Nucleus accumbens (tissue), 56 donors: ENCODE results near the gene C14orf180.

Source experiments
- DNase-seq, 56 donors: peaks; one replicate each; lab custom pipeline; 2025; lab: John Stamatoyannopoulos, UW

Gene C14orf180

GRCh38 chr14:104559804-104560585 is 19.6 kb upstream of the C14orf180 start:
- no peak for DNase-seq

DNA sequence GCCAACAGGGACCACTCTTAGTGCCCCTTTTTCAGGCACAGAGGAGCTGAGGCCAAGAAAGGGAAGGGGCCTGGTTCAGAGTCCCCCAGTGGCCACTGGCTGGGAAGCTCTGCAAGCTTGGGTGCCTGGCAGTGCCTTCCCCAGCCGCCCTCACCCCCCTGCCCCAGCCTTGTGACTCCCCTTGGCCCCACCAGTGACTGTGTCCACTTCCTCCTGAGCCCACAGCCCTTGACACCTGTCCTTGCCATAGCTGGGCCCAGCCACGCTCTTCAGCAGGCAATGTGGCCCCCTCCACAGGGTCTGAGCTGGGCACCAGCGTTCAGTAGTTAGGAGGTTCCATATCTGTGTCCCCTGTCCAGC is 19.0 kb upstream of the C14orf180 start:
- no peak for DNase-seq

GRCh38 chr14:104561124-104561557 is 18.4 kb upstream of the C14orf180 start:
- DNase-seq: no peak

DNA sequence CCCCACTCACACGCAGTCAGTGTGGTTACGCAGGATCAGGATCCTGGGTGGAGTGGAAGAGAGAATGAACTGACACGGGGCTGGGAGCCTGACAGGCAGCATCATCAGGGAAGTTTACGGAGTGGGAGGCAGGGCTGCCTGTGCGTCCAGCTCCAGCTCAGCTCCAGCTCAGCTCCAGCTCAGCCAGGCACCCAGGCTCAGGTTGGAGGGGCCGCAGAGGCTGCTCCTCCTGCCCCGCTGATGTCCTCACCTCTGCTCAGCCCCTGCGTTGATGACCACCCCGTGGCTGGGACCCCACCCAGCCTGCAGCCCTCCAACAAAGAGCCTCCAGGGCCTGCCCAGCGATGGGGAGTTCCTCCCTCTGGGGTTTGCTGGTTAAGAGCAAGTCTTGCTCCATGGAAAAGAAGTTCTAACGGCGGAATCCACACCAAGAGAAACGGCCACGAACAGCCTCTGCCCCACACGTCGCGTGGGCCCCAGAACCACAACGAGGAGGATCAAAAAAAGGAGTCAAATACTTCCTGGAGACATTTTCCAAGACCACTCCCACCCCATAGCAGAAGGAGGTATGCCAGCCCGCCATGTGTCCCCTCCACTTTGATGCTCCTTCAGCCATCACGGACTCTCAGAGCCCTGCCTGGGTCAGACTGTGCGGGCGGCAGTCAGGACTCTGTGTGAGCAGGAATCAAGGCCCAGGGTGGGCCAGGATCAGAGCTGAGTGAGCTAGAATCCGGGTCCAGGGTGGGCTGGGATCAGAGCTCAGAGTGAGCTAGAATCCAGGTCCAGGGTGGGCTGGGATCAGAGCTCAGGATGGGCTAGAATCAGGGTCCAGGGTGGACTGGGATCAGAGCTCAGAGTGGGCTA is 17.7 kb upstream of the C14orf180 start:
- DNase-seq: no peak

DNA sequence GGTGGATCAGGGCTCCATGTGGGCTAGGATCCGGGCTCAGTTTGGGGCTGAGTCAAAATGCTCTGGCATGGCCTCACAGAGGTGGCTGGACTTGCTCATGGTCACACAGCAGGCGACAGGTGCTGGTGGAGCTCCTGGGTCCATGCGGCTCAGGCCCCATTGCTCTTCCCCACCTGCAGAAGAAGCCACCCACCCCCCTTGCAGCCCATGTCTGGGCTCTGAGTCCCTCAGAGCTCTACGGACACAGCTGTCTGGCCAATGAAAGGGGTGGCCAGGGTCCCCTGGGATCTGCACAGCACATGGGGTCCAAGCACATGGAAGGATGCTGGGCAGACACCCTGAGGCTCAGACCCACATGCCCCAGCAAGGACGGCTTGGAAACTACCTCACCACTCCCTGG is 17.0 kb upstream of the C14orf180 start:
- no peak for DNase-seq

DNA sequence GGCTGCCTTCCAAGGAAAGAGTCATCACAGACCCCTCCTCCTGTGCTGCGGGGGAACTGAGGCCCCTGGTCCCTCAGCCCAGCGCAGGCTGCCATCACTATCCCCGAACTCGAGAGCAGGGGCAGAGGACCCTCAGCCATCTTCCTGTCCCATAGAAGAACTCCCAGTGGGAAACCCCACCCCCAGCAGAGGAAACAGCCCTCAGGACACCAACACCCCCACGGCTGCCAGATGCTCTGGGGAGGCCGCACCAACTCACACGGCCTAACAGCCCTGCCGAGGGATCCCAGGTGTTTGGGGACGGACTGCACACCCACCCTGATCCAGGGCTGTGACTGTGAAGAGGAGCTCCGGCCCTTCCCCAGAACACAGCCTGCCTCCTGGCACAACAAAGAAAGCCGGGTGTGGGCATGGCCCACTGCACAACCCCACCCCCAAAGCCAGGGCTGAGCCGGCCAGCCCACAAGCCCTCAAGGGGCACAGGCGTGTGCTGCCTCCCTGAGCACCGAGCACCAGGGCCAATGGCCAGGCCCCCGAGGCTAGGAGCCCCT is 16.3 kb upstream of the C14orf180 start:
- no peak for DNase-seq

GRCh38 chr14:104563742-104564615 is 15.6 kb upstream of the C14orf180 start:
- peak in 48 of 56 donors; percentile 7 to 81 (median 44) for DNase-seq

GRCh38 chr14:104564744-104565679 is 14.6 kb upstream of the C14orf180 start:
- DNase-seq: no peak

DNA sequence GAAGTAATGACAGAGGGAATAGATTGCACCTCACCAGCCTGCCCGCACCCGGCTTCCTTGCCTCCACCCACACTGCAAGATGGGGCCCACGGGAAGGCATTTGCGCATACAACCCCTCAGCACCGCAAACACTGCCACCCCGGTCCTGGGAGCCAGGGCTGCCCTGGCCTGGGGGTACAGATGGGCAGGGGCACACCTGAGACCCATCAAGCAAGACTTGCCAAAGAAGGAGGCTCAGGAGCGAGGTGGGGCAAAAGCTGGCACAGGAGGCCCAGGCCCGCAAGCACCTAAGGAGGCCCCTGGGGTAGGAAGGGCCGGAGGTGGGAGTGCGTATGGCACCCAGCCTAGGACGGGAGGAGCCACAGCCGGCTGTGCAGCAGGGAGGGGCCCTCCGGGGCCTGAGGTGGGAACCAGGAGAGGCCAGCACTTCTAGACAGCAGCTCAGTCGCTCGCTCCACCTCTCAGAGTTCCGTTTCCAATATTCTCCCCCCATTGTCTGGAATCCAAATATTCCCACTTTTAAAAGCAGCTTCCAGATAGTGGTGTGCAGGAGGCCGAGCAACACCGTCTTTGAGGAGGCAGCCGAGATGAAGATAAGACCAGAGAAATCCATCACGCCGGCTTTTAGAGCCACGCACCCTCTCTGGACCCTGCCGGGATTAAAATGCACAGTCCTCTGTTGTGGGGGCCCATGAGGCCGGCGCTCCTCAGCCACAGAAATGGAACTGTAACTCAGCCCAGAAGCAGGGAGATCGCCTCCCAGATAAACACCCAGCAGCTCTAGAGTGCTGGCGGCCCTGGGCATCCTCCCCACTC is 12.2 kb upstream of the C14orf180 start:
- DNase-seq: no peak

- no peak for DNase-seq
Observed at GRCh38 chr14:104567957-104568225, 11.7 kb upstream of the C14orf180 start.

DNA sequence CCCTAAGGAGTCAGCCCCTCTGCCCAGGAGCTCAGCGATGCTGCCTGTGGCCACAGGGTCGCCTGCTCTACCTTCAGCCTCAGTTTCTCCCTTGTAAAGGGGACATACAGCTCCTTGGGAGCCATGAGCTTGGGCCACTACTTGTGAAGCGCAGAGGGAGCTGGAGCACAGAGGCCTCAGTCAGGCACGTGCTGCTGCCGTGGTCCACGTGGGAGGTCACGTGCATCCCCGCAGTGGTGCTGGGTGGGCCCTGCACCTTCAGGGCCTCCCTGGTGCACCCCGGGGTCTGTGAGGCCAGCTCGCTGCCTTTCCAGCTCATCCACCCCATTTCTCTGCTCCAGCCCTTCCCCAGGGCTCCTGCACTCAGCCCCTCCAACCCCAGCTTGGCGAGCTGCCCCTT is 10.9 kb upstream of the C14orf180 start:
- DNase-seq: no peak

GRCh38 chr14:104569435-104569834 is 10.1 kb upstream of the C14orf180 start:
- DNase-seq: no peak

- no peak for DNase-seq
Observed at GRCh38 chr14:104571246-104571645, 8.3 kb upstream of the C14orf180 start.

GRCh38 chr14:104572024-104572626 is 7.4 kb upstream of the C14orf180 start:
- no peak for DNase-seq

DNA sequence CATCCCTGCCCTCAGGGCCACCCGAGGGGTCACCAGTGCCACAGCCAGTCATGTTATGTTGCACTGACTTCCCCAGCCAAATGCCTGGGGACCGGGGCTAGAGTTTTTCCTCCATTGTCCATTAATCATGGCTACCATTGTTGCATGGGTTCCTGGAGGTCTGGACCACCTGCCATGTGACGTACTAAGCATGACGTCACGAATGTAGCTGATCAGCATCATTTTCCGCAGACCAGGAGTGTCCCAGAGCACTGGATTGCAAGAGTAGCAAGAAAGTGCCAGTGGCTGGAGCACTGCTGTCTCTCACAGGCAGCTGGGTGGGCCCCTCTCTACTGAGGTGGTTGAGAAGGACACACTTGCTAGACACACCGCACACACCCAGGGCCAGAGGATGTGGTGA is 6.9 kb upstream of the C14orf180 start:
- no peak for DNase-seq

DNA sequence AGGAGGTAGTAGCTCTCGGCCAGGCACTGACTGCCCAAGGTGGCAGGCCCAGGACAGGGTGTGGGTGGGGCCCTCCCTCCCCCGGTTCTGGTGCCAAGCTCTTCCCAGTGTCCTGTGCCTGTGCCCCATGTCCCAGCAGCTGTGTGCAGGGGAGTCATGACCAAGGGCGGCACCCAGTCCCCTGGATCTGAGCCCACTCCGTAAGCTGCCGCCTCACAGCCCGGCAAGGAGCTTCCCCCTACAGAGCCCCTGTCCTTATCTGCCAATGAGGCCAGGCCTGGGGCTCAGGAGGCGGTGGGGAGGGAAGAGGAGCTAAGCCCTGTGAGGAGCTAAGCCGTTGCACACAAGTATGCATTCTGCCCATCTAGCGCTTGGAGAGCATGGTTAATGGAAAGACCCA is 5.6 kb upstream of the C14orf180 start:
- no peak for DNase-seq

DNA sequence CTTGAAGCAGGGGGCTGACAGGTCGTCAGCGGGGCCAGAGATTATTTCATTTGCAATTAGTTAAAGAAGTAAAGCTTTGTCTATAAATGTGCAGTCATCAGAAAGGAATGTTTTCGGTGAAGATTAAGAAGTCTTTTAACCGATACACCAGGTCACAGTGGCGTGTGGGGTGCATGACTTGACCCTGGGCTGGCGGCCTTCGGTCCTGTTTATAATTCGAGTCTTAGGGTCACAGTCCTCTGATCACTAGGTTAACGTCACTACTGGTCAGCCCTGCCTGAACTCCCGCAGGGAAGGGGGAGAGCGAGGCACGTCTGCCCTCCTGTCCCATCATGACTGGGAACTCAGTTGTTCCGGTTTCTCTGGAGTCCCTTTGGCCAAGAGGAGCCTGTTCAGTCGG is 5.0 kb upstream of the C14orf180 start:
- no peak for DNase-seq

DNA sequence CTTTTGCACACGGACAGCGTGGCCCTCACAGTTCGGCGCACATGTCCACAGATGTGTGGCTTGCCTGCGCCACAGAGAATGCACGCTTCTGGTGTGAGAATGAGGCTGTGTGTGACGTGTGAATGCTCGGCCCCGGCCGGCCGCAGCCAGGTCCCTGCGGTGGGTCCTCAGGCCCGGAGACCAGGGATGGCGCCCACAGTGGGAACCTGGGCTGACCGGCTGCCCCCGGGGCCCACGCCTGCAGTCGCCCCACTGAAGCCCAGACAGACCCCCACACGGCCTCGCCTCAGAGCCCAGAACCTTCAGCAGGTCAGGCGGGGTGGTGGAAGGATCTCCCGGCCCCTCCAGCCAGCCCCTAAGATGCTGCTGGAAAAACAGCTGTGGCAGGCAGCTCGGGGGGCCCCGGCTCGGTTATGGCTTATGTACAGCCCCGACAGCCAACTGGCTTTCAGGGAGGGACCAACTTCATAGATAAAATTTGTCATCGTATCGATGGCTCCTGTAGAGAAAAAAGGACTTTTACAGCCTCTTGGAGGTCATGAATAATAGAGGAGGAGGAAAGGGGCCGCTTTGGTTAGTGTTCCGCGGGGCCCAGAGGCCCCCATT is 4.5 kb upstream of the C14orf180 start:
- DNase-seq: no peak
